ENCODE data around the gene TGIF2. TPM values are rescaled to one million over a fixed set of nuclear protein-coding genes. Genes with fewer than 3 reads are reported as not detected.

TGIF2 gene
- total RNA-seq, 1 donor from 2014 or later: 16.8 TPM

DNA sequence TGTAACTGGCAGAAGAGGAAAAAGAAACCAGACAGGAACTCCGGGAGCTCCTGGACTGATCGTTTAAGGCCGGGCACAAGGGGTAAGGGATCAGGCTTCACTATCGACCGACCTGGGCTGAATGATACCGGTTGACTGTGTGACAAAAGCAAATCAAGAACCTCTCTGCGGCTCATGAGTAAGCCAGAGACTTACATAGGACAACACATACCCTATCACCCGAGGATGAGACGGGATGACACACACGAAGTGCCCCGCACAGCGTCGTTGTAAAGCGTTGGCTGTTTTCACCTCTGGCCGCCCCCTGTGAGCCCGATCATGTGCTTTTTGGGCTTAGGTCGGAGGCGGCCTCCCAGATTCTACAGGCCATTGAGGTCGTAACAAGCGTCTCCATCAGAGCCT, 695 bp upstream of the TGIF2 start:
- DNase-seq (no peak), ATAC-seq (peak; percentile 8)
- Histone ChIP-seq H3K4me1 (peaks cover 18% of the 10 kb centered on the region), H3K36me3 (no peaks in the 10 kb centered on the region), H3K27ac (peak overlapping the region; percentile 86), H3K27me3 (no peaks in the 10 kb centered on the region), H3K9me3 (no peaks in the 10 kb centered on the region), H3K4me3 (peak overlapping the region; percentile 81)
- intact Hi-C loops (cut with DNase I): no loop called here
- TF ChIP-seq, protein P1, sequence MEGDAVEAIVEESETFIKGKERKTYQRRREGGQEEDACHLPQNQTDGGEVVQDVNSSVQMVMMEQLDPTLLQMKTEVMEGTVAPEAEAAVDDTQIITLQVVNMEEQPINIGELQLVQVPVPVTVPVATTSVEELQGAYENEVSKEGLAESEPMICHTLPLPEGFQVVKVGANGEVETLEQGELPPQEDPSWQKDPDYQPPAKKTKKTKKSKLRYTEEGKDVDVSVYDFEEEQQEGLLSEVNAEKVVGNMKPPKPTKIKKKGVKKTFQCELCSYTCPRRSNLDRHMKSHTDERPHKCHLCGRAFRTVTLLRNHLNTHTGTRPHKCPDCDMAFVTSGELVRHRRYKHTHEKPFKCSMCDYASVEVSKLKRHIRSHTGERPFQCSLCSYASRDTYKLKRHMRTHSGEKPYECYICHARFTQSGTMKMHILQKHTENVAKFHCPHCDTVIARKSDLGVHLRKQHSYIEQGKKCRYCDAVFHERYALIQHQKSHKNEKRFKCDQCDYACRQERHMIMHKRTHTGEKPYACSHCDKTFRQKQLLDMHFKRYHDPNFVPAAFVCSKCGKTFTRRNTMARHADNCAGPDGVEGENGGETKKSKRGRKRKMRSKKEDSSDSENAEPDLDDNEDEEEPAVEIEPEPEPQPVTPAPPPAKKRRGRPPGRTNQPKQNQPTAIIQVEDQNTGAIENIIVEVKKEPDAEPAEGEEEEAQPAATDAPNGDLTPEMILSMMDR (IDR thresholded peaks at IDR 0.05): no peak

DNA sequence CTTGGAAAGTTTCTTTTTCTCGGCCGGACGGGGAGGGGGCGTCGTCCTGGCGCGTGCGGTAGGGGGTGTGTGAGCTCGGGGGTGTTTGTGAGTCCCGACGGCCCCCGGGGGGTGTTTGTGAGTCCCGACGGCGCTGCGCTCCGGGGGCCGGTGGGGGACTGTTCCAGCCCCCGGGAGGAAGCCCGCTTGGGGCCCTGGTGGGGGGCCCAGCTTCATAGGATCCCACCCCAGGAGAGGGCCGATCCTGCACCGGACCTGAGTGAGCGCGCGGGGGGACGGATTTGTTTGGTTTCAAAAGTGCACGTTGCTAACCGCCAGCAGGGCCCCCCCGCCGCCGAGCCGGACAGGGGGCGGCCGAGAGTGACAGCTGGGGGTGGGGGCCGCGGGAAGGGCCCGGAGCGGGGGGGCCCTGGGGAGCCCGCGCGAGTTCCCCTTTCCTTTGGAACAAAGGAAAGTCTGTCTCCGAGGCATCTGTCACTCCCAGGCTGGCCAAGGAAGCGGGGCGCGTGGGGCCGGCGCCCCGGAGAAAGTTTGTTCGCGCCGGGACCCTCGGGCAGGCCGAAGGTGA, 485 bp downstream of the TGIF2 start:
- Histone ChIP-seq H3K4me3 (peak overlapping the region; percentile 81), H3K4me1 (peaks cover 18% of the 10 kb centered on the region), H3K27ac (peak overlapping the region; percentile 86), H3K9me3 (no peaks in the 10 kb centered on the region), H3K27me3 (no peaks in the 10 kb centered on the region), H3K36me3 (peaks cover 2% of the 10 kb centered on the region)
- TF ChIP-seq, protein P1 (IDR thresholded peaks at IDR 0.05): no peak
- DNase-seq (peak; percentile 78), ATAC-seq (peak; percentile 50)
- intact Hi-C loops (cut with DNase I): no loop called here

- intact Hi-C loops (cut with DNase I): no loop called here
- Histone ChIP-seq H3K4me1 (peaks cover 18% of the 10 kb centered on the region), H3K27ac (peak overlapping the region; percentile 86), H3K27me3 (no peaks in the 10 kb centered on the region), H3K36me3 (peaks cover 9% of the 10 kb centered on the region), H3K4me3 (peak overlapping the region; percentile 81), H3K9me3 (no peaks in the 10 kb centered on the region)
- TF ChIP-seq, protein P1 (IDR thresholded peaks at IDR 0.05): no peak
- DNase-seq: peak; percentile 80
- ATAC-seq: peak; percentile 35
These were observed 1.2 kb downstream of the TGIF2 start for GRCh38 chr20:36574366-36575135.

DNA sequence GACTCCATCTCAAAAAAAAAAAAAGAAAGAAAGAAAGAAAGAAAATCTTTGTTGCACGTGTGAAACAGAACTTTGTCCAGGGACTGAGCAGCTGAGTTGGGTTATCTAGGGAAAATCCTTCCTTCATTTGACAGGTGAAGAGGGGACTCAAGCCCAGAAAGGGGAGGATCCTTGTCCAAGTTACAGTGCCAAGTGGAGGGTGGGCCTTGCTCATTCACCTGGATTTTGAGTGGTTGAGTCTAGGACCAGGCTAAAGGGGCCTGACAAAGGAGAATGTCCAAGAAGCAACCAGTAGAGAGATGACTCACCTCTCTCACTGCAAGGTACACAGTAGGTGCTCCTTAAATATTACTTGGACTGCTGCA, 2.7 kb downstream of the TGIF2 start:
- TF ChIP-seq, protein P1 (IDR thresholded peaks at IDR 0.05): no peak
- no peak overlapping the region for H3K27ac ChIP-seq
- ATAC-seq (no peak), DNase-seq (no peak)
- intact Hi-C loops (cut with DNase I): no loop called here
- peaks cover 21% of the 10 kb centered on the region for H3K36me3 ChIP-seq
- peaks cover 18% of the 10 kb centered on the region for H3K4me1 ChIP-seq
- no peaks in the 10 kb centered on the region for H3K27me3 ChIP-seq
- no peak overlapping the region for H3K4me3 ChIP-seq
- no peaks in the 10 kb centered on the region for H3K9me3 ChIP-seq

GRCh38 chr20:36578356-36579041, 5.1 kb downstream of the TGIF2 start:
- no peak for ATAC-seq
- Histone ChIP-seq H3K27ac (no peak overlapping the region), H3K4me3 (no peak overlapping the region), H3K9me3 (no peaks in the 10 kb centered on the region), H3K4me1 (peaks cover 13% of the 10 kb centered on the region), H3K27me3 (no peaks in the 10 kb centered on the region), H3K36me3 (peaks cover 31% of the 10 kb centered on the region)
- intact Hi-C loops (cut with DNase I): no loop called here
- no peak for DNase-seq
- TF ChIP-seq, protein P1 (IDR thresholded peaks at IDR 0.05): no peak

Data from upper lobe of right lung (tissue), 1 donor.